Lower leg skin (tissue), 3 donors: Measurements from ENCODE around the gene FAF2.

ENCODE experiments used
- CTCF ChIP-seq, 3 donors: fragments of 450-650 bp; IDR thresholded peaks; one replicate each; pipeline ENCODE4 v1.5.1; 2016; ENCODE audit warnings: antibody characterized with exemption in 3 of 3, mild to moderate bottlenecking in 3 of 3, moderate library complexity in 2 of 3
- POLR2A ChIP-seq, 2 donors: fragments of 450-650 bp; IDR thresholded peaks; one replicate each; pipeline ENCODE4 v1.6.1; 2016 to 2017; ENCODE audit warnings: antibody characterized with exemption in 2 of 2, mild to moderate bottlenecking in 1 of 2, moderate library complexity in 1 of 2

GRCh38 chr5:176405656-176406435 is 42.3 kb upstream of the FAF2 start:
- TF ChIP-seq CTCF (IDR thresholded peaks at IDR 0.05) (no peak), POLR2A (IDR thresholded peaks at IDR 0.05) (no peak)
